SK-N-SH treated with all-trans-retinoic acid at 6 μM for 48 hours (cell line): Measurements from ENCODE around the gene TST.

Source experiments
- ATAC-seq: fragments of 200-7000 bp; cut with Tn5 transposase; 3 replicates; pipeline ENCODE4 v1.9.1; 2020; ENCODE audit warnings: mild to moderate bottlenecking, moderate library complexity
- ARNTL ChIP-seq: fragments of 450-650 bp; formaldehyde crosslinking; IDR thresholded peaks from 2 replicates; pipeline ENCODE4 v1.5.0; 2020; ENCODE audit warnings: low read depth, mild to moderate bottlenecking, moderate library complexity, borderline replicate concordance
- BACH2 ChIP-seq: fragments of 250-450 bp; sonication (Bioruptor Pico); IDR thresholded peaks from 2 replicates; pipeline ENCODE4 v1.9.0; 2021; ENCODE audit warnings: mild to moderate bottlenecking, borderline replicate concordance
- CREB5 ChIP-seq: fragments of 250-450 bp; sonication (Bioruptor Pico); IDR thresholded peaks from 2 replicates; pipeline ENCODE4 v1.5.1; 2020; ENCODE audit warnings: low read depth, mild to moderate bottlenecking, moderate library complexity
- CSDC2 ChIP-seq: fragments of 250-450 bp; sonication (Bioruptor Pico); IDR thresholded peaks from 2 replicates; pipeline ENCODE4 v1.5.0; 2020; ENCODE audit warnings: mild to moderate bottlenecking, moderate library complexity
- ESRRG ChIP-seq: fragments of 250-450 bp; sonication (Bioruptor Pico); IDR thresholded peaks from 2 replicates; pipeline ENCODE4 v1.6.1; 2021; ENCODE audit warnings: mild to moderate bottlenecking
- GLIS3 ChIP-seq: fragments of 250-450 bp; sonication (Bioruptor Pico); IDR thresholded peaks from 2 replicates; pipeline ENCODE4 v1.5.0; 2020; ENCODE audit warnings: mild to moderate bottlenecking, moderate library complexity
- ISL1 ChIP-seq: fragments of 250-450 bp; sonication (Bioruptor Pico); IDR thresholded peaks from 2 replicates; pipeline ENCODE4 v2.1.2; 2022; ENCODE audit warnings: mild to moderate bottlenecking, moderate library complexity
- OSR1 ChIP-seq: fragments of 250-450 bp; sonication (Bioruptor Pico); IDR thresholded peaks from 2 replicates; pipeline ENCODE4 v1.8.0; 2022; ENCODE audit warnings: moderate library complexity, mild to moderate bottlenecking, inconsistent platforms
- PATZ1 ChIP-seq: fragments of 250-450 bp; sonication (Bioruptor Pico); IDR thresholded peaks from 2 replicates; pipeline ENCODE4 v1.8.0; 2020; ENCODE audit warnings: mild to moderate bottlenecking, moderate library complexity, borderline replicate concordance
- PPARA ChIP-seq: fragments of 250-450 bp; sonication (Bioruptor Pico); IDR thresholded peaks from 2 replicates; pipeline ENCODE4 v1.5.0; 2020; ENCODE audit warnings: mild to moderate bottlenecking, borderline replicate concordance
- RARB ChIP-seq: fragments of 250-450 bp; sonication (Bioruptor Pico); IDR thresholded peaks from 2 replicates; pipeline ENCODE4 v1.8.0; 2021; ENCODE audit warnings: mild to moderate bottlenecking, moderate library complexity
- SNAI2 ChIP-seq: fragments of 250-450 bp; sonication (Bioruptor Pico); IDR thresholded peaks from 2 replicates; pipeline ENCODE4 v1.5.0; 2020; ENCODE audit warnings: mild to moderate bottlenecking, moderate library complexity
- TCF4 ChIP-seq: fragments of 250-450 bp; sonication (Bioruptor Pico); IDR thresholded peaks from 2 replicates; pipeline ENCODE4 v1.8.0; 2021; ENCODE audit warnings: mild to moderate bottlenecking, moderate library complexity, borderline replicate concordance
- TOX ChIP-seq: fragments of 250-450 bp; sonication (Bioruptor Pico); IDR thresholded peaks from 2 replicates; pipeline ENCODE4 v1.8.0; 2021; ENCODE audit warnings: mild to moderate bottlenecking, moderate library complexity, borderline replicate concordance
- TSHZ2 ChIP-seq: fragments of 250-450 bp; sonication (Bioruptor Pico); IDR thresholded peaks from 2 replicates; pipeline ENCODE4 v1.5.0; 2020; ENCODE audit warnings: mild to moderate bottlenecking, moderate library complexity
- ZC3H10 ChIP-seq: fragments of 250-450 bp; sonication (Bioruptor Pico); IDR thresholded peaks from 2 replicates; pipeline ENCODE4 v1.5.1; 2021; ENCODE audit warnings: mild to moderate bottlenecking, moderate library complexity
- ZFP30 ChIP-seq: fragments of 450-650 bp; formaldehyde crosslinking; IDR thresholded peaks from 2 replicates; pipeline ENCODE4 v1.5.0; 2022; ENCODE audit warnings: mild to moderate bottlenecking, moderate library complexity
- ZNF565 ChIP-seq: fragments of 450-650 bp; formaldehyde crosslinking; conservative IDR thresholded peaks from 2 replicates; pipeline ENCODE4 v1.5.0; 2020; ENCODE audit warnings: low read depth, mild to moderate bottlenecking, moderate library complexity
- ZNF70 ChIP-seq: fragments of 450-650 bp; formaldehyde crosslinking; IDR thresholded peaks from 2 replicates; pipeline ENCODE4 v1.5.0; 2020; ENCODE audit warnings: mild to moderate bottlenecking, moderate library complexity
- ZNF8 ChIP-seq: fragments of 450-650 bp; formaldehyde crosslinking; IDR thresholded peaks from 2 replicates; pipeline ENCODE4 v1.5.0; 2020; ENCODE audit warnings: mild to moderate bottlenecking, moderate library complexity
- TF ChIP-seq, protein P1 (sequence below): fragments of 250-450 bp; sonication (Bioruptor Pico); IDR thresholded peaks from 2 replicates; pipeline ENCODE4 v1.5.1; 2021; ENCODE audit warnings: mild to moderate bottlenecking, moderate library complexity
- TF ChIP-seq, protein P2 (sequence below): fragments of 250-450 bp; sonication (Bioruptor Pico); IDR thresholded peaks from 2 replicates; pipeline ENCODE4 v1.8.0; 2021; ENCODE audit warnings: low read depth, mild to moderate bottlenecking, moderate library complexity, borderline replicate concordance

TST gene

DNA sequence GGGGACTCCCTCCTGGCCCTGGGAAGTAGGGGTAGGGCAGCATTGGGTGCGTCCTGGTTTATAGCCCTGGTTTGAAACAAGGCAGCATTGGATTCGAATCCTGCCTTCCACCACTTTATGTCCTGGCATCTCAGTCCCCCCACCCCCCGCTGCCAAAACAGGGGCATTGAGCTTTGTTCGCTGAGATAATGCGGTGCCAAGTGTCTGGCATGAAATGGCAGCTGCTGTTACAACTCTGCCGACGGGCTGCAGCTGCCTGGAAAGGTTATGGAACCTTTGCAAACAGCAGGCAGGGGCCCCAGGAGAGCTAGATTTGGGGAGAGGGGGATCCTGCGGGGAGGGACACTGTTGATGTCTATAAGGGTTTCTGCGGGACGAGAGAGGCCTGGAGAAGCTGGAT is 1.9 kb downstream of the TST start:
- ATAC-seq = no peak
- TF ChIP-seq ISL1 (CRISPR knock-in tag) (no peak), TCF4 (CRISPR knock-in tag) (no peak), SNAI2 (CRISPR knock-in tag) (no peak), GLIS3 (CRISPR knock-in tag) (no peak), CREB5 (no peak), ZNF8 (CRISPR knock-in tag) (no peak), RARB (CRISPR knock-in tag) (no peak), ZNF70 (CRISPR knock-in tag) (no peak), PATZ1 (CRISPR knock-in tag) (no peak), ESRRG (CRISPR knock-in tag) (no peak), OSR1 (CRISPR knock-in tag) (no peak), TOX (no peak), PPARA (no peak), CSDC2 (CRISPR knock-in tag) (no peak), TSHZ2 (no peak), BACH2 (CRISPR knock-in tag) (no peak), ZFP30 (CRISPR knock-in tag) (no peak), ARNTL (CRISPR knock-in tag) (no peak), ZC3H10 (no peak)
- TF ChIP-seq, protein P1, sequence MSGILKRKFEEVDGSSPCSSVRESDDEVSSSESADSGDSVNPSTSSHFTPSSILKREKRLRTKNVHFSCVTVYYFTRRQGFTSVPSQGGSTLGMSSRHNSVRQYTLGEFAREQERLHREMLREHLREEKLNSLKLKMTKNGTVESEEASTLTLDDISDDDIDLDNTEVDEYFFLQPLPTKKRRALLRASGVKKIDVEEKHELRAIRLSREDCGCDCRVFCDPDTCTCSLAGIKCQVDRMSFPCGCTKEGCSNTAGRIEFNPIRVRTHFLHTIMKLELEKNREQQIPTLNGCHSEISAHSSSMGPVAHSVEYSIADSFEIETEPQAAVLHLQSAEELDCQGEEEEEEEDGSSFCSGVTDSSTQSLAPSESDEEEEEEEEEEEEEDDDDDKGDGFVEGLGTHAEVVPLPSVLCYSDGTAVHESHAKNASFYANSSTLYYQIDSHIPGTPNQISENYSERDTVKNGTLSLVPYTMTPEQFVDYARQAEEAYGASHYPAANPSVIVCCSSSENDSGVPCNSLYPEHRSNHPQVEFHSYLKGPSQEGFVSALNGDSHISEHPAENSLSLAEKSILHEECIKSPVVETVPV (CRISPR knock-in tag) = no peak

DNA sequence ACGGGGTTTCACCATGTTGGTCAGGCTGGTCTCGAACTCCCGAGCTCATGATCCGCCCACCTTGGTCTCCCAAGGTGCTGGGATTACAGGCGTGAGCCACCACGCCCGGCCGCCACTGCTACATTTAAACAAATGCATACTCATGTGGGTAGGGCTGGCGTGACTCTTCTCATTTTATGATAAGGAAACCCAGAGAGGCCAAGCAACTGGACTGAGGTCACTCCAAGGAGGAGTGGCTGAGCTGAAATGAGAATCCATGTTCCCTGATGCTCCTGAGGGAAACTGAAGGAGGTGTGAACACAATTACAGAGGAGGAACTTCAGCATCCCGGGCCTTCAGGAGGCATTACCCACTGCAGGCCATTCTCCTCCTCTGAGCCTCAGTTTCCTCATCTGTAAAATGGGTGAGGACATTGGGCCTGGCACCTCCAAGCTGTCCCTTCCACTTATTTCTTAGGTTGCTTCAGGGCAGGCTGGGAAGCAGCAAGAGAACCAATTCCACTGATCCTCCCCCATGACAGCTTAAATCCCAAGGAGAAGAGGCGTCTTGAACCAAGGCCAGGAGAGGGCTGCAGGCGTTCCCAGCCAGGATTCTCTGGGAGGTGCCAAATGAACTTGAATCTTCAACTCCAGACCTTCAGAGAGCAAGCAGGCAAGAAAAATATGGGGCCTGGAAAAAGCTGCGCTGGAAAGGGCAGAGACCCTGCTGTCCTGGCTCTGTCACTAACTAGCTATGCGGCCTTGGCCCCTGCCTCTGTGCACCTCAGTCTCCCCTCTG is 2.9 kb downstream of the TST start:
- no peak for ATAC-seq
- TF ChIP-seq ZC3H10 = no peak
- no peak for TF ChIP-seq ZNF8 (CRISPR knock-in tag)
- no peak for TF ChIP-seq RARB (CRISPR knock-in tag)
- TF ChIP-seq, all 23 proteins: peak for 0

- TF ChIP-seq, protein P2, sequence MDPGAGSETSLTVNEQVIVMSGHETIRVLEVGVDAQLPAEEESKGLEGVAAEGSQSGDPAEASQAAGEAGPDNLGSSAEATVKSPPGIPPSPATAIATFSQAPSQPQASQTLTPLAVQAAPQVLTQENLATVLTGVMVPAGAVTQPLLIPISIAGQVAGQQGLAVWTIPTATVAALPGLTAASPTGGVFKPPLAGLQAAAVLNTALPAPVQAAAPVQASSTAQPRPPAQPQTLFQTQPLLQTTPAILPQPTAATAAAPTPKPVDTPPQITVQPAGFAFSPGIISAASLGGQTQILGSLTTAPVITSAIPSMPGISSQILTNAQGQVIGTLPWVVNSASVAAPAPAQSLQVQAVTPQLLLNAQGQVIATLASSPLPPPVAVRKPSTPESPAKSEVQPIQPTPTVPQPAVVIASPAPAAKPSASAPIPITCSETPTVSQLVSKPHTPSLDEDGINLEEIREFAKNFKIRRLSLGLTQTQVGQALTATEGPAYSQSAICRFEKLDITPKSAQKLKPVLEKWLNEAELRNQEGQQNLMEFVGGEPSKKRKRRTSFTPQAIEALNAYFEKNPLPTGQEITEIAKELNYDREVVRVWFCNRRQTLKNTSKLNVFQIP (CRISPR knock-in tag) = no peak
- no peak for TF ChIP-seq ZNF565
- TF ChIP-seq OSR1 (CRISPR knock-in tag) = no peak
- TF ChIP-seq ZFP30 (CRISPR knock-in tag) = no peak
- TF ChIP-seq ZC3H10 = no peak
- no peak for TF ChIP-seq ESRRG (CRISPR knock-in tag)
- TF ChIP-seq, protein P1 (CRISPR knock-in tag) = no peak
- TF ChIP-seq RARB (CRISPR knock-in tag) = no peak
- no peak for TF ChIP-seq SNAI2 (CRISPR knock-in tag)
- TF ChIP-seq GLIS3 (CRISPR knock-in tag) = no peak
- no peak for ATAC-seq
Observed at GRCh38 chr22:37015587-37015878, 3.7 kb downstream of the TST start.
